Measurements from ENCODE around the gene PTCRA. TPM values are rescaled to one million over a fixed set of nuclear protein-coding genes. Genes with fewer than 3 reads are reported as not detected.

The PTCRA gene
- total RNA-seq, 1 donor: not detected

DNA sequence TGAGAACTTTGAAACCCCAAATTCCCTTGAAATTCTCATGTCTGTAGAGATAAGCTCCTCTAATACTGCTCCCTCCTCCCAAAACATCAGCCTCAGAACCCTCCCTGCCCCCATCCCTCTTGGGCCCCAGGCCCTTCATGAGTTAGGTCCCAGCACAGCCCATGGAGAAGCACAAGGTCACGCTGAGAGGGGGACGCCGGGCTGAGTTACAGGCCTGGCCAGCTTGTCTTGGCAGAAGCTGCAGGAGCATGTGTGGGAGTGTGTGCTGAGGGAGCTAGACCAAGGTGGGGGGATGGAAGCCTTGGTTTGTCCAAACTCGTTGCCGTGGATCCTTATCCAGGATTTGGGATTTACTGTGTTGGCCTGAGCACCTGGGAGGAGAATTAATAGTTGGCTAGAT, 8.5 kb upstream of the PTCRA start:
- Histone ChIP-seq H3K4me2 (ENCODE audit: insufficient read depth, low read length) (no peak overlapping the region), H3K36me3 (ENCODE audit: insufficient read depth, low read length) (no peaks in the 10 kb centered on the region), H3K79me2 (ENCODE audit: insufficient read depth, low read length) (no peaks in the 10 kb centered on the region), H3K27me3 (ENCODE audit: insufficient read depth, low read length) (peaks cover 3% of the 10 kb centered on the region), H3K4me3 (ENCODE audit: insufficient read depth, low read length) (no peak overlapping the region), H3K9me3 (ENCODE audit: low read depth, low read length) (no peaks in the 10 kb centered on the region), H2AFZ (ENCODE audit: low read length) (peak overlapping the region; percentile 76), H3K4me1 (ENCODE audit: insufficient read depth, low read length) (peaks cover 7% of the 10 kb centered on the region), H3K27ac (ENCODE audit: low read depth, low read length) (no peak overlapping the region), H4K20me1 (ENCODE audit: insufficient read depth, low read length) (no peaks in the 10 kb centered on the region)
- peak; percentile 78 for DNase-seq (ENCODE audit: insufficient read length, low spot score, missing footprints)
- TF ChIP-seq, protein P1, sequence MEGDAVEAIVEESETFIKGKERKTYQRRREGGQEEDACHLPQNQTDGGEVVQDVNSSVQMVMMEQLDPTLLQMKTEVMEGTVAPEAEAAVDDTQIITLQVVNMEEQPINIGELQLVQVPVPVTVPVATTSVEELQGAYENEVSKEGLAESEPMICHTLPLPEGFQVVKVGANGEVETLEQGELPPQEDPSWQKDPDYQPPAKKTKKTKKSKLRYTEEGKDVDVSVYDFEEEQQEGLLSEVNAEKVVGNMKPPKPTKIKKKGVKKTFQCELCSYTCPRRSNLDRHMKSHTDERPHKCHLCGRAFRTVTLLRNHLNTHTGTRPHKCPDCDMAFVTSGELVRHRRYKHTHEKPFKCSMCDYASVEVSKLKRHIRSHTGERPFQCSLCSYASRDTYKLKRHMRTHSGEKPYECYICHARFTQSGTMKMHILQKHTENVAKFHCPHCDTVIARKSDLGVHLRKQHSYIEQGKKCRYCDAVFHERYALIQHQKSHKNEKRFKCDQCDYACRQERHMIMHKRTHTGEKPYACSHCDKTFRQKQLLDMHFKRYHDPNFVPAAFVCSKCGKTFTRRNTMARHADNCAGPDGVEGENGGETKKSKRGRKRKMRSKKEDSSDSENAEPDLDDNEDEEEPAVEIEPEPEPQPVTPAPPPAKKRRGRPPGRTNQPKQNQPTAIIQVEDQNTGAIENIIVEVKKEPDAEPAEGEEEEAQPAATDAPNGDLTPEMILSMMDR (IDR thresholded peaks at IDR 0.05; ENCODE audit: extremely low read depth, low read depth, low read length): no peak

GRCh38 chr6:42909835-42910234, 6.0 kb upstream of the PTCRA start:
- no peak overlapping the region for H3K4me3 ChIP-seq (ENCODE audit: insufficient read depth, low read length)
- H4K20me1 ChIP-seq (ENCODE audit: insufficient read depth, low read length): no peaks in the 10 kb centered on the region
- no peaks in the 10 kb centered on the region for H3K9me3 ChIP-seq (ENCODE audit: low read depth, low read length)
- peaks cover 3% of the 10 kb centered on the region for H3K27me3 ChIP-seq (ENCODE audit: insufficient read depth, low read length)
- H3K36me3 ChIP-seq (ENCODE audit: insufficient read depth, low read length): no peaks in the 10 kb centered on the region
- TF ChIP-seq, protein P1 (IDR thresholded peaks at IDR 0.05; ENCODE audit: extremely low read depth, low read depth, low read length): no peak
- H2AFZ ChIP-seq (ENCODE audit: low read length): no peak overlapping the region
- peaks cover 7% of the 10 kb centered on the region for H3K4me1 ChIP-seq (ENCODE audit: insufficient read depth, low read length)
- H3K27ac ChIP-seq (ENCODE audit: low read depth, low read length): no peak overlapping the region
- no peak overlapping the region for H3K4me2 ChIP-seq (ENCODE audit: insufficient read depth, low read length)
- no peaks in the 10 kb centered on the region for H3K79me2 ChIP-seq (ENCODE audit: insufficient read depth, low read length)
- DNase-seq (ENCODE audit: insufficient read length, low spot score, missing footprints): no peak

DNA sequence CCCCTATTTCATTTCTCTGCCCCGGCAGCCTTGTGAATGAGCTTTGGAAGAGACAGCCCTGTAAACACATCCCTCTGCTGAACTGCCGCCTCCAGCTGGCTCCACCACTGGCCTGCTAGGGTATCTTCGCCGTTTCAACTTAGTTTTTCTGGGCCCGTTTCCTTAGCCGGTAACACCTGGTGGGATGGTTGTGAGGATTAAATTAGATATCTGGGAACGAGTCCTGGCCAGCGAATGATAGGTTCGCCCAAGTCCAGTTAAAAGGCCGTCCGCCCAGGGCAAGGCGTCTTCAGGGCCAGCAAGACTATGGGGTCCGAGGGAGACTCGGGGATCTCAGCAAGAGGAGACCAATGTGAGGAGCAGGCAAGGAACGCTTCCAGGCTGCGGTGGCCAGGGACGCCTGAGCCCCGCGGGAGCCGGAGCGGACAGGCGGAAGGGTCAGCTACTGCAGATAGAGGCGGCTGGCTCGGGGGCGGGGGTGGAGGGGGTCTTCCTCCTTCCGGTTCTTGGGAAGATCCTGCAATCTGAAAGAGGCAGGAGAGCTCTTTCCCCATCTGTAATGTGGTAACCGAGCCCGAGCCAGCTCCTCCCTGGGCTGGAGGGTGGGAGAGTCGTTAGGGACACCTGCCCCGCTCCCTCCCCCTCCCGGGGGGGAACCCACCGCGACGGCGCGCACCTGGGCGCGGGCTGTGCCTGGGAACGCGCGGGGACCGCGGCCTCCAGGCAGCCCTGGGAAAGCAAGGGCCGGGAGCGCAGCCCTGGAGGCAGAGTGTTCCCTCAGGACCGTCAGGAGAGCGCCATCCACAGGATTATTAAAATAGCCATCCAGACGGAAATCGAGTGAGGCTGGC, 4.5 kb upstream of the PTCRA start:
- TF ChIP-seq, protein P1 (IDR thresholded peaks at IDR 0.05; ENCODE audit: extremely low read depth, low read depth, low read length): no peak
- Histone ChIP-seq H3K4me3 (ENCODE audit: insufficient read depth, low read length) (peak overlapping the region; percentile 63), H3K79me2 (ENCODE audit: insufficient read depth, low read length) (no peaks in the 10 kb centered on the region), H3K36me3 (ENCODE audit: insufficient read depth, low read length) (no peaks in the 10 kb centered on the region), H3K9me3 (ENCODE audit: low read depth, low read length) (no peaks in the 10 kb centered on the region), H3K4me2 (ENCODE audit: insufficient read depth, low read length) (peak overlapping the region; percentile 78), H3K27ac (ENCODE audit: low read depth, low read length) (no peak overlapping the region), H4K20me1 (ENCODE audit: insufficient read depth, low read length) (no peaks in the 10 kb centered on the region), H3K27me3 (ENCODE audit: insufficient read depth, low read length) (peaks cover 3% of the 10 kb centered on the region), H3K4me1 (ENCODE audit: insufficient read depth, low read length) (peaks cover 7% of the 10 kb centered on the region), H2AFZ (ENCODE audit: low read length) (peak overlapping the region; percentile 90)
- peak; percentile 78 for DNase-seq (ENCODE audit: insufficient read length, low spot score, missing footprints)

DNA sequence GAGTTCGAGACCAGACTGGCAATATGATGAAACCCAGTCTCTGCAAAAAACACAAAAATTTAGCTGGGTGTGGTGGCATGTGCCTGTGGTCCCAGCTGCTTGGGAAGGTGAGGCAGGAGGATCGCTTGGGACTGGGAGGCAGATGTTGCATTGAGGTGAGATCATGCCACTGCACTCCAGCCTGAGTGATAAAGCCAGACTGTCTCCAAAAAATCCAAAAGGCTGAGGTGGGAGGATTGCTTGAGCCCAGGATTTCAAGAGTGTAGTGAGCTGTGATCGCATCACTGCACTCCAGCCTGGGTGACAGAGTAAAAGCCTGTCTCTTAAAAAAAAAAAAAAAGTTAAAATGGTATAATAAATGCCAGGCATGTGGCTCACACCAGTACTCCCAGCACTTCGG, 1.3 kb upstream of the PTCRA start:
- Histone ChIP-seq H4K20me1 (ENCODE audit: insufficient read depth, low read length) (no peaks in the 10 kb centered on the region), H3K27ac (ENCODE audit: low read depth, low read length) (no peak overlapping the region), H3K27me3 (ENCODE audit: insufficient read depth, low read length) (no peaks in the 10 kb centered on the region), H3K79me2 (ENCODE audit: insufficient read depth, low read length) (no peaks in the 10 kb centered on the region), H3K36me3 (ENCODE audit: insufficient read depth, low read length) (no peaks in the 10 kb centered on the region), H3K4me3 (ENCODE audit: insufficient read depth, low read length) (no peak overlapping the region), H3K4me1 (ENCODE audit: insufficient read depth, low read length) (peaks cover 7% of the 10 kb centered on the region), H3K4me2 (ENCODE audit: insufficient read depth, low read length) (no peak overlapping the region), H2AFZ (ENCODE audit: low read length) (no peak overlapping the region), H3K9me3 (ENCODE audit: low read depth, low read length) (no peaks in the 10 kb centered on the region)
- TF ChIP-seq, protein P1 (IDR thresholded peaks at IDR 0.05; ENCODE audit: extremely low read depth, low read depth, low read length): no peak
- DNase-seq (ENCODE audit: insufficient read length, low spot score, missing footprints): no peak

All from osteoblast (primary cell).